Vagina (tissue), 2 donors: ENCODE data around the gene SLC6A3. TPM values are rescaled to one million over a fixed set of nuclear protein-coding genes. Genes with fewer than 3 reads are reported as not detected.

ENCODE experiments used
- DNase-seq, 2 donors: peaks; one replicate each; pipeline ENCODE4 v3.0.0-alpha.2; 2017; ENCODE audit errors: extremely low spot score in 2 of 2
- H3K27ac ChIP-seq: fragments of 200-600 bp; sonication (generic); one replicate; pipeline ENCODE4 v1.5.1; 2019
- H3K27me3 ChIP-seq: fragments of 200-600 bp; sonication (generic); one replicate; pipeline ENCODE4 v1.5.1; 2019
- H3K36me3 ChIP-seq, 2 donors: fragments of 200-600 bp; sonication (generic); one replicate each; pipeline ENCODE4 v1.5.1; 2017 to 2019
- H3K4me1 ChIP-seq: fragments of 200-600 bp; sonication (generic); one replicate; pipeline ENCODE4 v1.5.1; 2019
- H3K4me3 ChIP-seq, 2 donors: fragments of 200-600 bp; sonication (generic); 1 replicate in 1 of 2; 2 replicates in 1 of 2; pipeline ENCODE4 v1.5.1; 2016 to 2019
- H3K9me3 ChIP-seq: fragments of 200-600 bp; sonication (generic); one replicate; pipeline ENCODE4 v1.5.1; 2019
- CTCF ChIP-seq, 3 experiments: fragments of 450-650 bp in 2 of 3; fragments of 200-600 bp in 1 of 3; sonication (generic) in 1 of 3; IDR thresholded peaks; one replicate each; pipeline ENCODE4 v1.5.1; 2017 to 2019; ENCODE audit warnings: antibody characterized with exemption in 3 of 3, mild to moderate bottlenecking in 2 of 3, moderate library complexity in 2 of 3
- POLR2A ChIP-seq, 2 donors: fragments of 450-650 bp; IDR thresholded peaks; one replicate each; pipeline ENCODE4 v1.6.1; 2017; ENCODE audit warnings: antibody characterized with exemption in 2 of 2, mild to moderate bottlenecking in 2 of 2, moderate library complexity in 2 of 2
- POLR2AphosphoS5 ChIP-seq, 2 donors: sonication (generic); formaldehyde crosslinking; IDR thresholded peaks; one replicate each; pipeline ENCODE4 v1.9.0; 2017; ENCODE audit warnings: antibody characterized with exemption in 2 of 2, mild to moderate bottlenecking in 2 of 2, low read depth in 1 of 2; ENCODE audit not compliant: insufficient read depth in 1 of 2
- intact Hi-C: fragments of 100-400 bp; cut with DNase I; formaldehyde crosslinking; loops from one replicate; pipeline ENCODE4 v1.15.1; 2023
- total RNA-seq: library from RNA; depleted of rRNA; stranded (reverse); fragments of >200 nt; gene quantifications from one replicate; pipeline ENCODE4 v1.2.3, GENCODE V29; 2016

SLC6A3 gene
- total RNA-seq, 1 donor from 2014 or later, result 0.49 TPM

DNA sequence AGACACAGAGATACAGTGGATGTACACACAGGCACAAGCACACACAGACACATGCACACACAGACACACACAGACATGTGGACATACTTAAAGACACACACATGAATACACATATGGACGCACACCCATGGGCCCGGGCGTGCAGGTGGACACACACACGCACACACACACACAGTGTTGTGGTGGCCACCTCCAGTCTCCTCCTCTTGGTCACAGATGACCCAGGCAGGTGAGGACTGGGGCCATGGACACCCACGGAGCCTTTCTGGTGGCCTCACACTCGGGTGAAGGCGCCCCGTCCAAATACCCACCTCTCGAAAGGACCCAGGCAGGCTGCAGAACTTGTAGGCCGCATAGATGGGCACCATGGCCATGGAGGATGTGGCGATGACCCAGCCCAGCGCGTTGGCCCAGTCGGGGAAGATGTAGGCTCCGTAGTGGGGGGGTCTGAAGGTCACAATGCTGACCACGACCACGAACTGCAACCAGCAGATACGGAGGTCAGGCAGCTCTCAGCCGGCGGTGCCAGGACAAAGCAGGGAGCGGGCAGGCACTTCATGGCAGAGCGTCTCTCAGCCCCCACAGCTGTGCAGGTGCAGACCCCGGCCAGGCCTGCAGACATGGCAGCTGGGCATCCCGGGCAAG lies 42.5 kb downstream of the SLC6A3 start:
- H3K4me1 ChIP-seq, result no peaks in the 10 kb centered on the region
- no peak for DNase-seq
- no peak overlapping the region for H3K27ac ChIP-seq
- no peak overlapping the region for H3K4me3 ChIP-seq
- H3K9me3 ChIP-seq, result no peaks in the 10 kb centered on the region
- TF ChIP-seq CTCF (IDR thresholded peaks at IDR 0.05) (no peak), POLR2AphosphoS5 (IDR thresholded peaks at IDR 0.05; ENCODE audit: insufficient read depth in 1 of 2, low read depth in 1 of 2) (no peak), POLR2A (IDR thresholded peaks at IDR 0.05) (no peak)
- intact Hi-C loops, result no loop called here
- H3K27me3 ChIP-seq, result no peaks in the 10 kb centered on the region
- no peaks in the 10 kb centered on the region for H3K36me3 ChIP-seq

DNA sequence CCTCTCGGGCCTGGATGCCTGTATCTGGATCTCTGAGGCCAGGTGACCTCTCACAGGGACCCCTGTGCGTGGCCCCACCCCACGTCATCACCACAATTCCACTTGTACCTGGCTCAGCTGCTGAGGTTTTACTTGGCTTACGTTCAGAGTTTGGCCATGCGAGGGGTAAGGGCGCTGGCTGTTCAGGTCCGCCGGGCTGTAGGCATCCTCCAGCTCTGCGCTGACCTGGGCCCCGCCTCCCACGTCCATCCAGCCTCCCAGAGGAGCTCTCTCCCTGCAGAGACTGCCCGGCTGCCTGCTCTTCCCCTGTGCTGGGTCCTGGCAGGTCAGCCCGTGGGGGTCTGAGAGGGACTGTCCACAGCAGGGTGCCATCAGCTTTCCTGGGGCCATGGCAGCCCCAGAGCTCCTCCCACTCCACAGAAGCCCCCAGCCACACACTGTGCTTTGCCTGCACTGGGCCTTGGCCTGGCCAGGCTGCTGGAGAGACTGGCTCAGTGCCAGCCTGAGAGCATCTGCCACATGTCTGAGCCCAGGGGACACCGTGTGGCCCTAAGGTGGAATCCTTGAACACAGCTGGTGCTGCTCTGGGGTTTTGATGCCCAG lies 43.6 kb downstream of the SLC6A3 start:
- intact Hi-C loops, result no loop called here
- DNase-seq, result no peak
- no peaks in the 10 kb centered on the region for H3K4me1 ChIP-seq
- H3K27me3 ChIP-seq, result no peaks in the 10 kb centered on the region
- TF ChIP-seq POLR2A (IDR thresholded peaks at IDR 0.05) (no peak), CTCF (IDR thresholded peaks at IDR 0.05) (no peak), POLR2AphosphoS5 (IDR thresholded peaks at IDR 0.05; ENCODE audit: insufficient read depth in 1 of 2, low read depth in 1 of 2) (no peak)
- no peaks in the 10 kb centered on the region for H3K36me3 ChIP-seq
- H3K4me3 ChIP-seq, result no peak overlapping the region
- H3K9me3 ChIP-seq, result no peaks in the 10 kb centered on the region
- no peak overlapping the region for H3K27ac ChIP-seq

GRCh38 chr5:1400936-1401335 lies 44.3 kb downstream of the SLC6A3 start:
- DNase-seq, result no peak
- no peak for TF ChIP-seq POLR2A (IDR thresholded peaks at IDR 0.05)
- TF ChIP-seq CTCF (IDR thresholded peaks at IDR 0.05), result no peak
- no peak for TF ChIP-seq POLR2AphosphoS5 (IDR thresholded peaks at IDR 0.05; ENCODE audit: insufficient read depth in 1 of 2, low read depth in 1 of 2)
- H3K27ac ChIP-seq, result no peak overlapping the region
- H3K9me3 ChIP-seq, result no peaks in the 10 kb centered on the region
- intact Hi-C loops, result no loop called here
- no peaks in the 10 kb centered on the region for H3K36me3 ChIP-seq
- H3K4me1 ChIP-seq, result no peaks in the 10 kb centered on the region
- H3K4me3 ChIP-seq, result no peak overlapping the region
- H3K27me3 ChIP-seq, result no peaks in the 10 kb centered on the region

DNA sequence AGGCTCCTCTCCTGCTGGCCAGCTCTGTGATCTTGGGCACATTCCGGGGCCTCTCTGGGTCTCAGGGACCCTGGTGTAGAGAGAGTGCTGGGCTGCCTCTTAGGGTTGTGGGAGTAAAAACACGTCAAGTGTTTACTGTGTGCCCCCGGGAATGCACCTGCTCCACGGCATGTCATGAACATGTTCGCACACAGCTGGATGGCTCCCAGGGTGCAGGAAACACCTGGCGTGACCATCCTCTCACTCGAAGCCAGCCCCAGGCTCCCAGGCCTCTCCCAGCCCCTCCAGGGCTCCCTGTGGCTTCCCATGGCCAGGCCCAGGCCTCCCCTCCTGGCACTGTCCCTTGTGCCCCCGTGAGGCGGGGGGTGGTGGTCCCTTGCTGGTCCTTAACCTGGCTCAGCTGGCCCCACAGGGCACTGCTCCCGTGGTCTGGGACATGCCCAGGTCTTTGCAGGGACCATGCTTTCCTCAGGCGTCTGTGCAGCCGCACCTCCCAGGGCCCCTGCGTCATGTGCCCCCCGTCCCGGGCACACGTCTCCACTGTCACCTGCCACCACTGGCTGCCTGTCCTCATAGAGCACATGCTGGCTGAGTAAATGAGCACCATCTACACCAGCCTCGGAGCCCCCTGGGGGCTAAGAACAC lies 44.9 kb downstream of the SLC6A3 start:
- H3K4me1 ChIP-seq, result no peaks in the 10 kb centered on the region
- no peak overlapping the region for H3K27ac ChIP-seq
- H3K36me3 ChIP-seq, result no peaks in the 10 kb centered on the region
- no peaks in the 10 kb centered on the region for H3K27me3 ChIP-seq
- TF ChIP-seq CTCF (IDR thresholded peaks at IDR 0.05) (no peak), POLR2AphosphoS5 (IDR thresholded peaks at IDR 0.05; ENCODE audit: insufficient read depth in 1 of 2, low read depth in 1 of 2) (no peak), POLR2A (IDR thresholded peaks at IDR 0.05) (no peak)
- intact Hi-C loops, result no loop called here
- H3K9me3 ChIP-seq, result no peaks in the 10 kb centered on the region
- H3K4me3 ChIP-seq, result no peak overlapping the region
- no peak for DNase-seq

DNA sequence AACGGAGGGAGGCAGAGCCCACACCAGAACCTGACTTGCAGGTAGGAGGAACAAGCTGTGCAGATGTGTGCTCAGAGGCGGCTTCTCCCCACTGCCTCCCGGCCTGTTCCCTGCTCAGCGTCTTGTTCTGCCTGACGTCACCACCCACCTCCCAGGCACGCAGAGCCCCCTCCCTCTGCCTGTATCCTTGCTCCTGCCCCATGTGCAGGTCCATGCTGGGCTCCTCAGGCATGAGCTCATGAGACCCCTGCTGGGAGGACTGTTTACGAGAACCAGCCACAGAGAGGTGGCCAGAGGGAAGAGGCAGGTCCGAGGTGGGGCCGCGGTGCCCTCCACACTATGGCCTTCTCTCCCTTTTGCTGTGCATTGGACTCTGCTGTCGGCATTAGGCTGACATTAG lies 45.5 kb downstream of the SLC6A3 start:
- H3K27me3 ChIP-seq, result no peaks in the 10 kb centered on the region
- H3K4me3 ChIP-seq, result no peak overlapping the region
- DNase-seq, result no peak
- TF ChIP-seq CTCF (IDR thresholded peaks at IDR 0.05) (no peak), POLR2A (IDR thresholded peaks at IDR 0.05) (no peak), POLR2AphosphoS5 (IDR thresholded peaks at IDR 0.05; ENCODE audit: insufficient read depth in 1 of 2, low read depth in 1 of 2) (no peak)
- H3K36me3 ChIP-seq, result no peaks in the 10 kb centered on the region
- H3K9me3 ChIP-seq, result no peaks in the 10 kb centered on the region
- intact Hi-C loops, result no loop called here
- no peak overlapping the region for H3K27ac ChIP-seq
- H3K4me1 ChIP-seq, result no peaks in the 10 kb centered on the region
